ENCODE data around the gene ALX4. TPM values are rescaled to one million over a fixed set of nuclear protein-coding genes. Genes with fewer than 3 reads are reported as not detected.

The ALX4 gene
- polyA plus RNA-seq, 3 donors: not detected

- no peak overlapping the region for H2AFZ ChIP-seq (ENCODE audit: insufficient read depth, low read depth, low read length, poor library complexity, severe bottlenecking)
- H3K27me3 Mint-ChIP-seq (ENCODE audit: low read depth in 3 of 3): peaks cover 0 to 2% (median 0%) of the 10 kb centered on the region in 3 donors
- H3K9ac ChIP-seq (ENCODE audit: insufficient read depth, low read length, poor library complexity, severe bottlenecking): no peak overlapping the region
- DNase-seq: no peak
- H3K36me3 ChIP-seq (replicated peaks in 1 of 2; ENCODE audit: control insufficient read depth in 1 of 2, insufficient read depth in 2 of 2, low read length in 2 of 2): peaks cover 13 to 21% of the 10 kb centered on the region in 2 donors
- peaks cover 25 to 42% of the 10 kb centered on the region in 2 donors for H3K36me3 Mint-ChIP-seq
- no peak overlapping the region for H3K4me3 ChIP-seq (replicated peaks in 1 of 3; ENCODE audit: low read depth in 2 of 3, low read length in 3 of 3)
- 100% methylated on average over 2 of the region's 2 CpGs for WGBS (ENCODE audit: insufficient coverage)
- H3K79me2 ChIP-seq (ENCODE audit: insufficient read depth, low read length): no peaks in the 10 kb centered on the region
- peaks cover 0 to 11% of the 10 kb centered on the region in 2 donors for H3K9me3 ChIP-seq (replicated peaks in 1 of 2; ENCODE audit: control insufficient read depth in 1 of 2, insufficient read depth in 1 of 2, low read length in 2 of 2)
- intact Hi-C loops (cut with micrococcal nuclease): no loop called here
- H3K27me3 ChIP-seq (ENCODE audit: control insufficient read depth in 2 of 2, insufficient read depth in 2 of 2, low read length in 2 of 2): no peaks in the 10 kb centered on the region
- TF ChIP-seq CTCF (IDR thresholded peaks at IDR 0.05): no peak
- no peaks in the 10 kb centered on the region for H3K4me1 ChIP-seq (ENCODE audit: control insufficient read depth in 1 of 2, insufficient read depth in 2 of 2, low read length in 2 of 2)
- no peak overlapping the region for H3K27ac Mint-ChIP-seq
- no peaks in the 10 kb centered on the region for H4K20me1 ChIP-seq (ENCODE audit: insufficient read depth, low read length)
- H3K4me1 Mint-ChIP-seq: no peaks in the 10 kb centered on the region
- peaks cover 10 to 23% (median 13%) of the 10 kb centered on the region in 7 donors for H3K9me3 Mint-ChIP-seq
- H3K27ac ChIP-seq (ENCODE audit: low read depth in 1 of 2, low read length in 2 of 2): no peak overlapping the region
- H3K4me3 Mint-ChIP-seq: no peak overlapping the region
- no peak overlapping the region for H3K4me2 ChIP-seq (replicated peaks; ENCODE audit: extremely low read depth, low read length, poor library complexity, severe bottlenecking)
Observed at GRCh38 chr11:44248109-44248508, 61.8 kb downstream of the ALX4 start.

- Histone ChIP-seq H3K4me2 (replicated peaks; ENCODE audit: extremely low read depth, low read length, poor library complexity, severe bottlenecking) (no peak overlapping the region), H3K9me3 (replicated peaks in 1 of 2; ENCODE audit: control insufficient read depth in 1 of 2, insufficient read depth in 1 of 2, low read length in 2 of 2) (peaks cover 0 to 5% of the 10 kb centered on the region in 2 donors), H4K20me1 (ENCODE audit: insufficient read depth, low read length) (no peaks in the 10 kb centered on the region), H3K9ac (ENCODE audit: insufficient read depth, low read length, poor library complexity, severe bottlenecking) (no peak overlapping the region), H3K4me1 (ENCODE audit: control insufficient read depth in 1 of 2, insufficient read depth in 2 of 2, low read length in 2 of 2) (no peaks in the 10 kb centered on the region), H3K27me3 (ENCODE audit: control insufficient read depth in 2 of 2, insufficient read depth in 2 of 2, low read length in 2 of 2) (no peaks in the 10 kb centered on the region), H3K27ac (ENCODE audit: low read depth in 1 of 2, low read length in 2 of 2) (no peak overlapping the region), H3K4me3 (replicated peaks in 1 of 3; ENCODE audit: low read depth in 2 of 3, low read length in 3 of 3) (no peak overlapping the region), H3K36me3 (replicated peaks in 1 of 2; ENCODE audit: control insufficient read depth in 1 of 2, insufficient read depth in 2 of 2, low read length in 2 of 2) (peaks cover 14 to 23% of the 10 kb centered on the region in 2 donors), H3K79me2 (ENCODE audit: insufficient read depth, low read length) (no peaks in the 10 kb centered on the region), H2AFZ (ENCODE audit: insufficient read depth, low read depth, low read length, poor library complexity, severe bottlenecking) (no peak overlapping the region)
- no peak overlapping the region for H3K4me3 Mint-ChIP-seq
- H3K27me3 Mint-ChIP-seq (ENCODE audit: low read depth in 3 of 3): peaks cover 0 to 2% (median 0%) of the 10 kb centered on the region in 3 donors
- H3K36me3 Mint-ChIP-seq: peaks cover 28 to 41% of the 10 kb centered on the region in 2 donors
- H3K27ac Mint-ChIP-seq: no peak overlapping the region
- no peaks in the 10 kb centered on the region for H3K4me1 Mint-ChIP-seq
- intact Hi-C loops (cut with micrococcal nuclease): no loop called here
- no peak for TF ChIP-seq CTCF (IDR thresholded peaks at IDR 0.05)
- 80% methylated on average over 6 of the region's 6 CpGs for WGBS (ENCODE audit: insufficient coverage)
- H3K9me3 Mint-ChIP-seq: peaks cover 4 to 17% (median 7%) of the 10 kb centered on the region in 7 donors
- no peak for DNase-seq
Observed at GRCh38 chr11:44247508-44247907, 62.4 kb downstream of the ALX4 start.

Data from CD14-positive monocyte (primary cell).